Prostate gland (tissue), 2 donors: ENCODE results near the gene RAP1GDS1.

ENCODE experiments used
- CTCF ChIP-seq, 4 experiments: fragments of 200-600 bp in 2 of 4; fragments of 450-650 bp in 2 of 4; sonication (generic) in 2 of 4; IDR thresholded peaks; 1 replicate in 3 of 4; 2 replicates in 1 of 4; pipeline ENCODE4 v1.5.1; 2016 to 2019; ENCODE audit warnings: antibody characterized with exemption in 4 of 4, mild to moderate bottlenecking in 2 of 4, moderate library complexity in 2 of 4
- POLR2A ChIP-seq: fragments of 450-650 bp; IDR thresholded peaks from one replicate; pipeline ENCODE4 v1.6.1; 2016; ENCODE audit warnings: antibody characterized with exemption, mild to moderate bottlenecking

- TF ChIP-seq CTCF (IDR thresholded peaks at IDR 0.05) (no peak), POLR2A (no peak)
These were observed 66.5 kb downstream of the RAP1GDS1 start for GRCh38 chr4:98327694-98328093.
